Stimulated activated CD4-positive, alpha-beta T cell treated with anti-CD3 and anti-CD28 coated beads, Interleukin-1b, Interleukin-23, amount 100 ng/mL, for 24 hours (primary cell): ENCODE data around the gene ALDH1B1.

Experiments
- DNase-seq, 4 experiments: peaks; one replicate each; pipeline ENCODE4 v3.0.0-alpha.2; 2020; ENCODE audit warnings: low read depth in 4 of 4, low spot score in 1 of 4

ALDH1B1 gene

DNA sequence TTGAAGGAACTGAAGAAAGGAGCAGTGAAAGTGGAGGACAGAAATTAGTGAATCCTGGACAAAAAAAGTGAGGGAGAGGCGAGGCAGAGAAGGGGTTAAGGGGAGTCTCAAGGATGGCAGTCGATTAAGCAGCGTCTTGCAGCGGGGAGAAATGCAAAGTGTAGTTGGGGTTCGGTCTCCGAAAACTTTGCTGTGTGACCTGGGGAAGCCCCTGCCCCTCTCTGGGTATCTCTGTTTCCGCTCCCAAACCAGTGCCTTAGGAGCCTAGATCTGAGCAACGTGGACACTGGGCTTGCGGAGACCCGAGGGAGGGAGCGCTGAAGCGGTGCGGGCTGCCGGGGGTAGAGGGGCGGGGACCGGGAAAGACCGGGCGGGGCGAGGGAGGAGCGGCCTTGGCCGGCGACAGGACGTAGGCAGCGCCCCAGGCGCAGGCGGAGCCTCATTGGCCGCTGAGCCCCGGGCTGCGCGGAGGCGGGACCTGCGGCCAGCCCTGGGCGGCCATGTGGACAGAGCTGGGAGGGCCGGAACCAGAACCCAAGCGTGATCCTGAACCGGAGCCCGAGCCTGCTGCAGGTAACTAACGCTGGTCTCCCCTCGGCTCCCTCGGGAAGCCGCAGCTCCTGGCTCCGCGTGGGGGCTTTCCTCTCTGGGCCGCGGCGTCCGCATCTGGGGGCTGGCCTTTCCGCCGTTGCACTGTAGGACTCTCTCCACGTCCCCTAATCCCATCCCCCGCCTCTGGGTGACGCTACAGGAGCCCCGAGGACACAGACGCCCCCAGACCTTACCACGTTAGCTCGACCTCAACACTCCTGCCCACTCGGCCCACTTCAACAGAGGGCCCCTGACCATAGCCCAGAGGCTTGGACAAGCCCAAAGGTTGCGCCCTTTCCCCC, at the start of gene ALDH1B1:
Gene ALDH1B1 (plus strand): TSS at position 468 of the 893 bp plus-strand sequence. CDS start 3,047 bp downstream, outside the sequence.
- DNase-seq, result peak; percentile 16 to 68 (median 52)

DNA sequence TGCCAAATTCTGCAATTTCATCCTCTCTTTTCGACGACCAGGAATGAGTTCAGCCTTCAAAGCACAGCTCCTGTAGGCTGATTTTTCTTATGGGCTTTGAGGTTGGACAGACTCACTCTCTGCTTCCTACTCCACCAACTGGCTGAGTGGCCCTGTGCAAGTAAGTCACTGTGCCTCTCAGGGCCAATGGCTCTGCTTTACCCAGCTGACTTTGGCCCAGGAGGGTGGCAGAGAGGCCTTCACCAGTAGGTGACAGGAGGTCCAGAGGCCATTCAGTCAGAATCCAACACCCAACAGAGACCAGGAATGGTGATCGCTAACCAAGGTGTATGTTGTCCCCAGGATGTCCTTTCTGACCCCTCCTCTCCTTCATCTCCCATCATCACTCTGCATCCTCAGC, 49.5 kb upstream of the ALDH1B1 start:
- no peak for DNase-seq

DNA sequence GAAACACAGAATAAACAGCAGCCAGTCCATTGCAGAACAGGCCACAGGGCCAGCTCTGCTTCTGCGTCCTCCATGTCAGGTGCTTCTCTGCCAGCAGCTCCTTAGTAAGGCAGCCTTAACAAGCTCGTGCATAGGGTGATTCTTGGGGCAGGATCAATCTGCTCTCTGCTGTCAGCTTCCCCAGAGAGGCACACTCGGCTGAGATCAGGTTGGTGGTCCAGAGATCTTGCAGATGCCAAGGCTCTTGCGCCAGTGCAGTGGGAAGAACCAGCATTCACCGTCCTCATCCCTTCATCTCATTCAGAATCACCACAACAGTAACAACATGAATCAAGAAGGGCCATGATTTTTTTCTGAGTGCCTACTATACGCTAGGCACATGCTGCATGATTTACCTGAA, 49.0 kb upstream of the ALDH1B1 start:
- DNase-seq, result no peak

DNA sequence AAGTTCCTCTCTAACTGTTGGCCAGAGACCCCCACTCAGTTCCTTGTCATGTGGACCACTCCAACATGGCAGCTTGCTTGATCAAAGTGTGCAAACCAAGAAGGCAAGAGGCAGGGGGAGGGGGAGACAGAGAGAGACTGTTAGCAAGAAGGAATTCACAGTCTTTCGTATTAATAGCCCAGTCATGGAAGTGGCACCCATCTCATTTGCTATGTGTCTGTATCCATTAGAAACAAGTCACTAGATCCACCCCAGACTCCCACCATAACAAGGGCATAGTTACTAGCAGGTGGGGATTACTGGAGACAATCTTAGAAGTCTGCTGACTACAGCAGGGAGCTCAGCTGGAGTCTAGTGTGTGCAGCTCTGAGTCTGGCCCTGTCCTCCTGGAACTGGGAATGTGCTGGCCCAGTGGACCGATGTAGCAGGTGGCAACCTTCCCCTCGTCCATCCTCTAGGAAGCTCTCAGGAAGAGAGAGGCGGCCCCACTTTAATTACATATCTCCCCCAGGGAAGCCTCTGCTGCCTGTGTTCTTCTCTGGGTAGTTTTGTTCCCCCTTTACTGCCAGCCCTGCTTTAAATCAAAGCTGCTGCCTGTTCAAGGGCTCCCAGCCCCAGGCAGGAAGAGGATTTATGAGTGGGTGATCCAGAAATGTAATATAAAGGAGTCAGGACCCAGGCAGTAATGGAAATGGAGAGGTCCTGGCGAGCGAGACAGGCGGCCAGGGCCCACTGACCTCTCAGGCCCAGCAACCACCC, 47.8 kb upstream of the ALDH1B1 start:
- no peak for DNase-seq

DNA sequence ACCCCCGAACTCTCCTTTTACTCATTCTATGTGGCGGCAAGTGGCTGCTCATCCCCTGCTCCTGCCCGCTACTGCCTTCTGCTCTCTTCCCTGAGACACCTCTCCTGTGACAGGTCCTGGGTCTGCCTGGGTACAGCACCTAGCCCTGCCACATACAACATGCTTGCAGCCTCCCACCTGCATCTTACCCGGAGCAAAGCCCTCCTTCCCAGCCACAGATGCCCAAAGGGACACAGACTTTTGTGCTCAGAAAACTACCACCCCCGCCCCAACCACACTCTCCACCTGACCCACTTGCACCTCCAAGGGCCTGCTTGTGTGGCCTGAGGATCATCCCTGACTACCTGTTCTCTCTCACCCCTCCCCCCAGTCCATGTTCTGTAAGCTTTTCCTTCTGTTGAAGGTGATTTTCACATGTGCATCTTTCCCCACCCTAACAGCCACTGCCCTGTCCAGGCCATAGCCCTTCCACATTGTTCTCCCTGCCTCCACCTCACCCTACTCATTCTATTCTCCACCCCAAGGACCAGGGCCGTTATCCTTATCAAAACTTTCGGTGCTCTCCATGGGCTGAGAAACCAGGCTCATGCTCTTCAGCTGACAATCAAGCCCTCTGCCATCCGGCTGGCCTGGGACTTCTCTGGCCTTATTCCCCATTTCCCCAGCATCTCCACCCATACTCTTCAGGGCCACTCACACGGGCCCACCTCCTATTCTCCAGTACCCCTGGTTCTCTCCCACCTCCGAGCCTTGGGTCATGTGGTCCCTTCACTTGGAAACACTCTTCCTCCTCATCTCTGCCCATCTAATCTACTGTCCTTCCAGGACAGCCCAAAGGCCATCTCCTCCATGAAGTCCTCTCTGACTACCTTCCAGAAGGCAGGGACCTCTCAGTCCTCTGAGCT, 46.4 kb upstream of the ALDH1B1 start:
- DNase-seq, result no peak

DNA sequence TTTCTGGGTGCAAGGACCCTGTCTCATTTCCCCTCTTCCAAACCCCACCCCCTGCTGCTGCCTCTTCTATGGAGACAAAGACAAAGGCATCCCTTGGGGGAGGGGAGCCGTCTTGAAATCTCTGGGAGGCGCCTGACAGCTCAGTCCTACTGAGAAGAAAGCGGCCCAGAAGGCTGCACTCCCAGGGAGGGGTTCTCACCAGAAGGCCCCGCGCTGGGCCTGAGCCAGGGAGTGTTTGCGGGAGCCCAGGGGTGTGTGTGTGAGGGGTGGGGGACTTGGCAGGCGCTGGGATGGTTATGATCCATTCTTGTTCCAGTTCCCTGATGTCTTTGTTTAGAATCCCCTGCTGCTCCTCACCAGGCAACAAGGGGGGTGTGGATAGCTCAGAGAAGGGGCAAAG, 45.7 kb upstream of the ALDH1B1 start:
- no peak for DNase-seq

DNA sequence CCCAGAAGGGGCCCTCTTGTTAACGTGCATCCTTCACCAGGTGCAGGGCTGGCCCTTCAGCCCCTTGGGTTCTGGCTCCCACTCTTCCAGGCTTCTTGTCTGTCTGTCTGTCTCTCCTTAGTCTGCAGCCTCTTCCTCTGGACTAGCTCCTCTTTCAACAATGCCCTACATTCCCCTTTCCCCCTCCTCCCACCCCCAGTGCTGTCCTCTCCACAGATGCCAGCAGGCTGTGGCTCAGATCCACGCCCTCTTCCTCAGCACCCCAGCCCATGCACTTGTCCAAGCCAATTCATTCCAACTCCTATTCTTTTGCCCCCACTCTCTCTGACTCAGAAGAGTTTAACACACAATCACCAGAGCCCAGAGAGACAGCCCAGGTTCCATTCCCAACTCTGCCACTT, 45.2 kb upstream of the ALDH1B1 start:
- DNase-seq, result no peak

DNA sequence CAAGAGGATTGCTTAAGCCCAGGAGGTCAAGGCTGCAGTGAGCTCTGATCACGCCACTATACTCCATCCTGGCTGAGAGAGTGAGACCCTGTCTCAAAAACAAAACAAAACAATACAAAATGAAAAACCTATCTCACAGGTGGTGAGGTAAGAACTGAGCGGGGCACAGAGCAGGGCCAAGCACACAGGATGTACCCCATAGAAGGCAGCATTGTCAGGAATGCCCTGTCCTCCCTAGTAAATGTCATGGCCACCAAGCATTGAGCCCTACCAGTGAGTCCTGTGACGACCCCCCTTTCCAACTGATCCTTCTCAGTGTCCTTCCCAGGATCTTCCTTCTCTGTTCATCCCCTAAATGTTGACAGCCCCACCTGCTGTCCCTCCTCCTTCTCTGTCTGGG, 44.6 kb upstream of the ALDH1B1 start:
- no peak for DNase-seq

DNA sequence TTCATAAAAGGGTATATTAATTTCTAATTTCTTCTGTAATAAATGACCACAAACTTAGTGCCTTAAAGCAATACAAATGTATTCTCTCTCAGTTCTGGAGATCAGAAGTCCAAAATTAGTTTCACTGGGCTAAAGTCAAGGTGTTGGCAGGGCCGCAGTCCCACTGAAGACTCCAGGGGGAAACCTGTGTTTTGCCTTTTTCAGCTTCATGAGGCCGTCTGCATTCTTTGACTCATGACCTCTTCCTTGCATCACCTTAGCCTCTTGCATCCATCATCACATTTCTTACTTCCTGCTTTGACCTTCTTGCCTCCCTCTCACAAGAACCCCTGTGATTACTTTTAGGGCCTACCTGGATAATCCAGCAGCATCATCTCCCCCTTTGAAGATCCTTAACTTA, 42.0 kb upstream of the ALDH1B1 start:
- no peak for DNase-seq

DNA sequence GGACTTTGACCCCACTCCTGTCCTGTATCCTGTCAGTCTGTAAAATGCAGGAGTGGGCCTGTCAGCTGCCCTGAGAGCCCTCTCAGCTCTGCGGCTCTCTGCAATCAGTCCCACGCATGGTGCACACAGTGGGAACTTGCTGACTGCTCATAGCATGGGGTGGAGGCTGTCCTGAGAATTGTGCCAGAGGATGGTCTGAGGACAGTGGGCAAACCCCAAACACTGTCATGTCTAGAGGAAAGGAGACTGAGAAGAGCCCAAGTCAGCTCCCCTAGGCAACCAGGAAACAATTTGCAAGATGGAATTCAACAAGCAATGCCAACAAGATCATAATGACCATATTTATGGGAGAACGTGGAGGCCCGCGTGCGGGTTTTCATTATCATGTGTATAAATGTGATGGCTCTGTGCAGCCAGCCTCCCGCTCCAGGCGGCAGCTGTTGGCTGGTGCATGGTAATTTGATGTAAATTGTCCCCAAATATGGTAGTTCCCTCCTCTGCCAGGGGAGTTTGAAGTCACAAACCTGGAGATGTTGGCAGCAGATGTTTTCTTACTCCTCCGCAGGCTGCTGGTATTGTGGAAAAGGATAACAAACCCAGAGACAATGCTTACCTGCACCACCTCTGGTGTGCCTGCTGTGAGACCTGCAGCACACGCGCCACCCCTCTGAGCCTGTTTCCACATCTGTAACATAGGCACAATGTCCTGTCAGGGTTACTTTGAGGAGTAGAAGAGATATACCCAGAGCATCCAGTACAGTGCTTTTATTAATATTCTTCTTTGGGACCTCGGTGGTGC, 39.8 kb upstream of the ALDH1B1 start:
- no peak for DNase-seq

DNA sequence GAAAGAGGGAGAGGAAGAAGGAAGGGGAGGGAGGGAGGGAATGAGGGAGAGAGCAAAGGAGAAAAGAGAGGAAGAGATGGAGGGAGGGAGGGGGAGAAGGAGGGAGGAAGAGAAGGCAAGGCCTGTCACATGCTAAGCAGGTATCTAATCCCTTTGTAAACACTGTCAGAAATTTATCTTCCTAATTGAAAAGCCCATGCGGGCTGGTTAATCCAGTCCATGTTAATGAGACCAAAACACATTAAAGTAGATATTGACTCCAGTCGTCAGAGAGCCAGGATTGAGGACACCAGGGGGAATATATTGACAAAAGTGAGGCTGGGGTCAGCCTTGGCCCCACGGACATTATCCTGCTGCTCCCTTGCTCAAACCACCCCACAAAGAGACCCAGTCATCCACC, 37.4 kb upstream of the ALDH1B1 start:
- DNase-seq, result no peak

DNA sequence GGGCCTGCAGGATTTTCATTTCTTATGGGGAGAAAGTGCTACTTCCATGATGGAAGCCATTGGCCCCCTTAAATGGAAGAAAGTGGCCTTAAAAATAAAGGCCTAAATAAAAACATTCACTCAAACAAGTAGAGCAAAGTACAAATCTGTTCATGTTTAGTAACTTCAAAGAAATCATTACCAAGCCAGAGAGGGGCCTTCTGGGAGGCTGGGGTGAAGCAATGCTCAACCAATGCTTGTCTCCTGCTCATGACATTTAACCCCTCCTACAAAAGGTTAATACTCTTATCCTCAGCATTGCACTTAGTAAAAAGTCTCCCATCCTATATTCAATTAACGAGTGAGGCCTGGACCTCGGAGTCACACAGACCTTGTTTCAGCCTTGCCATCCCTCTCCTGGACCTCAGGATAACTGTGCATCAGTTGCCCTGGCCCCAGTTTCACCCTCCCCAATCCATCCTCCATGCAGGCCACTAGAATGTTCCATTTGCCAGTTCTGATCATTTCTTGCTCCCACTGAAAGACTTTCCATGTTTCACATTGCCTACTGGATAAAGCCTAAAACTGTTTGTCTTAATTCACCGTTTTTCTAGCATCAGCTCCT, 36.9 kb upstream of the ALDH1B1 start:
- DNase-seq, result no peak

DNA sequence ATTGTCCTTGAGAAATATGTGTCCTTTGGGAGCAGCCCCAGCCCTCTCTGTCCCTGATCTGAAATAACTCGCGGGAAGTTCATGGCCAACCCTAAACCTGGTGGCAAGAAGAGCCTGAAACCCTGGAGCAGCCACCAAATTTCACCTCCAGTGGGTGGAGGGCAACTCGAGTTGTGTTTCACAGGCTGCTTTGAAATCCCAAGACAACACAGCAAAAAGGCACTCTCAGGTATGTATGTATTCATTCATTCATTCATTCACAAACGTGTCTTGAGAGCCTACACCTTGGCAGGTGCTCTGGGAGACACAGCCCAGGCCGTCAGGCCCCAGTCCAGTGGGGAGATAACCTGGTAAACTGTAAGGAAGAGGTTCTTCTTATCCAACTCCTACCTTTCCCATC, 35.7 kb upstream of the ALDH1B1 start:
- DNase-seq, result no peak

DNA sequence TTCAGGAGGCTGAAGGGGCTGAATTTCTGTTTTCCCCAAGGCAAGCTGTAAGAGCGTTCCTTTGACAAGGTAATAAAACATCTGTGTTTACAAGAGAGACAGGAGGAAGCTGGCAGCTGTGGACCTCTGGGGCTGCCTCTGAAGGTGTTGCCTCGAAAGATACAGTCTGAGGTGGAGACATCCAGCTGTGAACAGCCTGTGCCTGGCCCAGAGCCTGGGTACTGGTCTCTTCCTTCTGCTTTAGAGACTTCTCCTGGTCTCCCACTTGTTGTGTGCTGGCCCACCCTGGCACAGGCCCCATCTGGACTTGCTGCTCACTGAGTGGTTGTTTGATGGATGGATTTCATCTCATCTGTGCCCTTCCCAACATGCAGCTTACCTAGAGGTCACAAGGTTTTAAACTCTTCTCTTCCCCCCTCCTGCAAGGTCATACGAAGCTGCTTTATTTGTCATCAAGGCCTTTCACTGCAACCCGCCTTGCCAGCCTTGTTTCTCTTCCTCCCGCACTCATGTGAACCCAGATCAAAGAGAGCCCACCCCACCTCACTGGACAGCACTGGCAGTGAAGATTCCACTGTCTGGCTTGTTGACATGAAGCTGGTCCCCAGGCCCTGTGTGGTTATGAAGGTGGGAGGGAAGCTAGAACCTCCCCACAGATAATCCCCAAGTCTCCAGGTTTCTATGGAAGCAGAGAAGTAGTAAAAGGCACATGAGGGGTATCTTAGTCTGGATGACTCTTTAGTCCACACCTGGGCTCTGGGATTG, 35.0 kb upstream of the ALDH1B1 start:
- no peak for DNase-seq

DNA sequence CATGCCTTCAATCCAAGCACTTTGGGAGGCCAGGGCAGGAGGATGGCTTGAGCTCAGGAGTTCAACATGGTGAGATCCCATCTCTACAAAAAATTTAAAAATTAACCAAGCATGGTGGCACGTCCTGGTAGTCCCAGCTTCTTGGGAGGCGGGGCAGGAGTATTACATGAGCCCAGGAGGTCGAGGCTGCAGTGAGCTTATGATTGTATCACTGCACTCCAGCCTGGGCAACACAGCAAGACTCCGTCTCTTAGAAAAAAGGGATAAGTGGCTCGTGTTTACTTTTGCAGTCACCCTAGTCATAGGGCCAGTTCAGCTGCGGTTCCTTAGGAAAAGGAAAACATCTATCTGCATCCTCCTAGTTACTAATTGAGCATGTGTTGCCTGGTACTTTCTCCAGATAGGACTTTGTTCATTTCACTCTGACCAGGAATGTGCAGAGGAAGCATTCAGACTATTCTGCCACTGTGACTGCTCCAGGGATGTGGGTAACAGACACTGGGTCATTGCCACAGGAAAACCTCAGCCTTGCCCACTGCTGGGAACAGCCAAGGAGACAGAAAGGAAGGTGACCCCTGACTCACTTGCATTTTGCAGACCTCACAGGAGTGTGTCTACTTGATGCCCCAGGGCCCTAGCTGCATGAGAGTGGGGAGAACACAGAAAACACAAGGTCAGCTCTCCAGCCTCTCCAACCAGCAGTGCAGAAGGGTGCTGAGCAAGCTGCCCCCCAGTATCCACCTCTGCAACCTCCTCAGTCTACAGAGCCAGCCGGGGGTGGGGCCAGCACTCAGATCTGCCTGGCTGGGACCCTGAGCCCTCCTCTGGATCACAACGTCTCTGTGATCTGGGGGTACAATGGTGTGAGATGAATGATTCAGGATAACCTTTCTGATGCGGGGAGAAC, 33.9 kb upstream of the ALDH1B1 start:
- DNase-seq, result no peak

DNA sequence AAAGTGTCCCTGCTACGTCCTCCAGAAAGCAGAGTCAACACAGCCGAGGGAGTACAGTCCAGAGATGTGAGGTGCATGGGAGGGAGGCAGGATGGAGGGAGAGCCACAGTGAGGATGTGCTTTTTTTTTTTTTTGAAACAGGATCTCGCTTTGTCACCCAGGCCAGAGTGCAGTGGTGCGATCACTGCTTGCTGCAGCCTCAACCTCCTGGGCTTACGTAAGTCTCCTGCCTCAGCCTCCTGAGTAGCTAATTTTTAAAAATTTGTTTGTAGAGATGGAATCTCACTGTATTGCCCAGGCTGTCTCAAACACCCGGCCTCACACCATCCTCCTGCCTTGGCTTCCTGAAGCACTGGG, 33.2 kb upstream of the ALDH1B1 start:
- DNase-seq, result no peak

DNA sequence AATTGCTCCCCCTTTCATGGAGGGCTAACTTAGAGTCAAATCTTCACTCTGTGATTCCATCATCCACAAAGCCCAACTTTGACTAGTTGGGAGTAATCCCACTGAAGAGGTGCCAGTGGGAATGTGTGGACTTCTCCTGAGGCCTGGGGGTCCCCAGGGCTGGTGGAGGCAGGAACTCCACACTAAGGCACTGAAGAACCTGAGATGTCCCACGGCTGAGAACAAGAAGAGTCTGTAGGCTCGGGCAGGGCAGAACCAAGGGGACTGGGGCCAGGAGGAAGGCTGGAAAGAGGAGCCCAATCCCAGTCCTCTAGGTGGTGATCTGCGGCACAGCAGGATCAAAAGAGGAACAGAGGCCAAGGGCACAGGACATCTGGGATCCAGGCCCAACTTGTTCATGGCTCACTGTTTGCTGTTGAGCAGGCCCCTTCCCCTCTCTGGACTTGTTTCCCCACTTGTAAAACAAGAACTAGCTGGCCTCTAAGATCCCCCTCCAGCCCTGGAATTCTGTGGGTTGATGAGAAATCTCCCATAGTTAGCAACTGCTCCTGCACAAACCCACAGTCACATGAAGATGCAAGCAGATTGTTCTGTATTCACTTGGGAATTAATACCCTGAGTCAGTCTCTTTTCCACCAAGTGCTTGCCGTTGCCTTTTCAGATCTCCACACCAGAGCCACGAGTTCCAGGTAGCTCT, 32.7 kb upstream of the ALDH1B1 start:
- no peak for DNase-seq
